Uterus (tissue), 2 donors: ENCODE results near the gene R3HDM2.

Experiments
- POLR2A ChIP-seq, 2 donors: fragments of 450-650 bp; IDR thresholded peaks; one replicate each; pipeline ENCODE4 v1.6.1; 2016; ENCODE audit warnings: antibody characterized with exemption in 2 of 2, mild to moderate bottlenecking in 1 of 2, moderate library complexity in 1 of 2
- TF ChIP-seq, protein P1 (sequence below), 4 experiments: fragments of 200-600 bp in 2 of 4; fragments of 450-650 bp in 2 of 4; sonication (generic) in 2 of 4; IDR thresholded peaks; one replicate each; pipeline ENCODE4 v1.5.1; 2016 to 2019; ENCODE audit warnings: antibody characterized with exemption in 4 of 4, mild to moderate bottlenecking in 2 of 4, moderate library complexity in 1 of 4

GRCh38 chr12:57280211-57281062 is 150.4 kb downstream of the R3HDM2 start:
- TF ChIP-seq, protein P1, sequence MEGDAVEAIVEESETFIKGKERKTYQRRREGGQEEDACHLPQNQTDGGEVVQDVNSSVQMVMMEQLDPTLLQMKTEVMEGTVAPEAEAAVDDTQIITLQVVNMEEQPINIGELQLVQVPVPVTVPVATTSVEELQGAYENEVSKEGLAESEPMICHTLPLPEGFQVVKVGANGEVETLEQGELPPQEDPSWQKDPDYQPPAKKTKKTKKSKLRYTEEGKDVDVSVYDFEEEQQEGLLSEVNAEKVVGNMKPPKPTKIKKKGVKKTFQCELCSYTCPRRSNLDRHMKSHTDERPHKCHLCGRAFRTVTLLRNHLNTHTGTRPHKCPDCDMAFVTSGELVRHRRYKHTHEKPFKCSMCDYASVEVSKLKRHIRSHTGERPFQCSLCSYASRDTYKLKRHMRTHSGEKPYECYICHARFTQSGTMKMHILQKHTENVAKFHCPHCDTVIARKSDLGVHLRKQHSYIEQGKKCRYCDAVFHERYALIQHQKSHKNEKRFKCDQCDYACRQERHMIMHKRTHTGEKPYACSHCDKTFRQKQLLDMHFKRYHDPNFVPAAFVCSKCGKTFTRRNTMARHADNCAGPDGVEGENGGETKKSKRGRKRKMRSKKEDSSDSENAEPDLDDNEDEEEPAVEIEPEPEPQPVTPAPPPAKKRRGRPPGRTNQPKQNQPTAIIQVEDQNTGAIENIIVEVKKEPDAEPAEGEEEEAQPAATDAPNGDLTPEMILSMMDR (IDR thresholded peaks at IDR 0.05) = no peak
- TF ChIP-seq POLR2A (IDR thresholded peaks at IDR 0.05) = no peak
